Measurements from ENCODE around the gene NSMCE1. TPM values are rescaled to one million over a fixed set of nuclear protein-coding genes. Genes with fewer than 3 reads are reported as not detected.

The NSMCE1 gene
- total RNA-seq, 1 experiment from 2014 or later, result 19.3 TPM

GRCh38 chr16:27193300-27193990 lies 75.1 kb downstream of the NSMCE1 start:
- no peak overlapping the region for H4K8ac ChIP-seq (replicated peaks; ENCODE audit: insufficient read length, low read depth, low read length)
- no peak overlapping the region for H3K4ac ChIP-seq (ENCODE audit: low read depth, low read length)
- H2BK20ac ChIP-seq (ENCODE audit: low read depth, low read length, poor library complexity, severe bottlenecking), result no peak overlapping the region
- H3K18ac ChIP-seq (ENCODE audit: insufficient read length, low read depth, low read length), result no peak overlapping the region
- H4K20me1 ChIP-seq (ENCODE audit: control insufficient read depth, insufficient read depth, insufficient read length), result no peaks in the 10 kb centered on the region
- no peaks in the 10 kb centered on the region for H3K9me3 ChIP-seq (ENCODE audit: control insufficient read depth, low read depth, low read length)
- Mint-ChIP-seq H3K27me3 (ENCODE audit: low read depth) (peaks cover 15% of the 10 kb centered on the region), H3K4me1 (peaks cover 9 to 15% of the 10 kb centered on the region in 2 experiments), H3K4me3 (no peak overlapping the region), H3K27ac (no peak overlapping the region), H3K9me3 (peaks cover 4 to 5% of the 10 kb centered on the region in 2 experiments; a peak in 2 of 5 replicates), H3K36me3 (ENCODE audit: insufficient read depth in 1 of 3, low read depth in 3 of 3) (no peaks in the 10 kb centered on the region)
- H3K9ac ChIP-seq (ENCODE audit: extremely low read depth, insufficient read length, low read length), result no peak overlapping the region
- H2BK120ac ChIP-seq (ENCODE audit: low read depth, low read length, poor library complexity, severe bottlenecking), result no peak overlapping the region
- no peak overlapping the region for H4K91ac ChIP-seq (ENCODE audit: insufficient read length, low read depth, low read length)
- DNase-seq, result no peak
- H3K27me3 ChIP-seq (ENCODE audit: insufficient read depth, low read length), result no peaks in the 10 kb centered on the region; the same call in 1 of the 2 replicates
- H3K4me1 ChIP-seq (ENCODE audit: insufficient read depth, low read length), result peaks cover 2% of the 10 kb centered on the region; the same call in 1 of the 2 replicates
- H3K23me2 ChIP-seq (ENCODE audit: insufficient read length, low read depth, low read length, poor library complexity, severe bottlenecking), result no peaks in the 10 kb centered on the region
- no peak overlapping the region for H2BK5ac ChIP-seq (ENCODE audit: insufficient read length, low read length)
- no peak overlapping the region for H2BK15ac ChIP-seq (ENCODE audit: low read depth, low read length)
- H2BK12ac ChIP-seq (ENCODE audit: insufficient read length, low read depth, low read length), result no peak overlapping the region
- no peak overlapping the region for H3K4me2 ChIP-seq (ENCODE audit: insufficient read depth, insufficient read length, low read length)
- H3K23ac ChIP-seq (ENCODE audit: insufficient read length, low read depth, low read length), result no peak overlapping the region
- no peaks in the 10 kb centered on the region for H3K79me2 ChIP-seq (ENCODE audit: insufficient read depth, low read length)
- no peaks in the 10 kb centered on the region for H3K79me1 ChIP-seq (ENCODE audit: insufficient read depth, low read depth, low read length, poor library complexity, severe bottlenecking)
- peak; percentile 28; the same call in 2 of the 3 replicates for TF ChIP-seq CTCF (conservative IDR thresholded peaks at IDR 0.05)
- no peak overlapping the region for H2AK5ac ChIP-seq (ENCODE audit: insufficient read length, low read length)
- no peak overlapping the region for H3K14ac ChIP-seq (ENCODE audit: insufficient read depth, low read length)
- no peak overlapping the region for H3K27ac ChIP-seq (ENCODE audit: insufficient read length, low read depth, low read length)
- no peak overlapping the region for H3T11ph ChIP-seq (ENCODE audit: low read length)
- H4K5ac ChIP-seq (ENCODE audit: insufficient read length, low read depth, low read length), result no peak overlapping the region
- no peak overlapping the region for H3K56ac ChIP-seq (ENCODE audit: insufficient read length, low read depth, low read length)
- no CpG with 5 or more reads among the region's 6 CpGs for WGBS (ENCODE audit: extremely low coverage, insufficient read length, low lambda C conversion rate)
- no peak overlapping the region for H2AFZ ChIP-seq (ENCODE audit: low read length)

Measured in H9 (cell line).